AG04449 (cell line): ENCODE results near the gene SAMD4B.

Experiments used
- CTCF ChIA-PET: fragments of 350-600 bp; formaldehyde crosslinking; extraction: SDS; loops from one replicate; lab custom pipeline; 2021; ENCODE audit warnings: antibody characterized with exemption; lab: Yijun Ruan, JAX
- POLR2A ChIA-PET: fragments of 400-600, 350-600 bp; formaldehyde crosslinking; extraction: SDS; loops from one replicate; lab custom pipeline; 2020; ENCODE audit warnings: antibody characterized with exemption, inconsistent platforms; lab: Yijun Ruan, JAX
- DNase-seq: peaks from one replicate; pipeline ENCODE4 v3.0.0-alpha.2; 2010; ENCODE audit warnings: low read depth, low spot score
- H3K4me3 ChIP-seq: 2 replicates; pipeline ENCODE4 v1.5.1; 2011; ENCODE audit warnings: low read depth, mild to moderate bottlenecking, control low read depth, low read length
- TF ChIP-seq, protein P1 (sequence below): IDR thresholded peaks from one replicate; pipeline ENCODE4 v1.5.1; 2011; ENCODE audit warnings: mild to moderate bottlenecking, moderate library complexity, low read length, control low read depth, inconsistent platforms; ENCODE audit not compliant: insufficient read depth; ENCODE audit errors: missing control alignments

SAMD4B gene

DNA sequence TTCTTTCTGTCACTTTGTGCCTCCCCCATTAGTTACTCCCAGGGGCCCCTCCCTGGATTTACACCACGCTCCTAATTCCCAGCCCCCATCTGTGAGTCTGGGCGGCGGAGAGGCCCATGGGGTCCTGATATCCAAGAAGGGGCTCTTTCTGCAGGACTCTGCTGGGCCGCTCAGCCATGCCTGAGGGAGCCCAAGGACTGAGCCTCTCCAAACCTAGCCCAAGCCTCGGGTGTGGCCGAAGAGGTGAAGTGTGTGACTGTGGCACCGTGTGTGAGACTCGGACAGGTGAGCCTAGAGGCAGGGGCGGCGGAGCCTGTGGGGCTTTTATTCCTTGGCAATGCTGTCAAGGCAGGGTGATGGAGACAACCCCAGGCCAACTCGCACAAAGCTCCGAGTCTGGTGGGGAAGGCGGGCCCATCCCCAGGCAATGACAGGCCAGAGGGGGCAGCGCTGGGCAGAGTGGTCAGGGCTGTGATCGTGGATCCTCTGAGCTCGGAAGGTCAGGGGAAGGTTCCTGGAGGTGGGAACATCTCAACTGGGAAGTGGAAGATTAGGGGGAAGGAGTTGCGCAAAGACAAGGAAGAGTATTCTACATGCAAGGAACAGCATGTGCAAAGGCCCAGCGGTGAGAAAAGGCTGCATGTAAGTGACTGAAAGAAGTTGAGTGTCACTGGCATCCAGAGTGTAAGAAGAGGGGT is 71.8 kb downstream of the SAMD4B start:
- peak overlapping the region; percentile 87 for H3K4me3 ChIP-seq
- DNase-seq, result no peak
- POLR2A ChIA-PET, result interaction anchor here (1.1 to 4.4 kb wide), 4 partner anchors 10 to 21 kb away, joined by 3 to 31 read pairs (median 12); partner anchors contain the start of gene RPS16
- CTCF ChIA-PET, result interaction anchor here (0.5 to 4.4 kb wide), 9 partner anchors 11 to 126 kb away, joined by 3 to 26 read pairs (median 3); partner anchors contain the start of genes EID2, EID2B, MED29 and PAF1
- TF ChIP-seq, protein P1, sequence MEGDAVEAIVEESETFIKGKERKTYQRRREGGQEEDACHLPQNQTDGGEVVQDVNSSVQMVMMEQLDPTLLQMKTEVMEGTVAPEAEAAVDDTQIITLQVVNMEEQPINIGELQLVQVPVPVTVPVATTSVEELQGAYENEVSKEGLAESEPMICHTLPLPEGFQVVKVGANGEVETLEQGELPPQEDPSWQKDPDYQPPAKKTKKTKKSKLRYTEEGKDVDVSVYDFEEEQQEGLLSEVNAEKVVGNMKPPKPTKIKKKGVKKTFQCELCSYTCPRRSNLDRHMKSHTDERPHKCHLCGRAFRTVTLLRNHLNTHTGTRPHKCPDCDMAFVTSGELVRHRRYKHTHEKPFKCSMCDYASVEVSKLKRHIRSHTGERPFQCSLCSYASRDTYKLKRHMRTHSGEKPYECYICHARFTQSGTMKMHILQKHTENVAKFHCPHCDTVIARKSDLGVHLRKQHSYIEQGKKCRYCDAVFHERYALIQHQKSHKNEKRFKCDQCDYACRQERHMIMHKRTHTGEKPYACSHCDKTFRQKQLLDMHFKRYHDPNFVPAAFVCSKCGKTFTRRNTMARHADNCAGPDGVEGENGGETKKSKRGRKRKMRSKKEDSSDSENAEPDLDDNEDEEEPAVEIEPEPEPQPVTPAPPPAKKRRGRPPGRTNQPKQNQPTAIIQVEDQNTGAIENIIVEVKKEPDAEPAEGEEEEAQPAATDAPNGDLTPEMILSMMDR, result peak; percentile 37

DNA sequence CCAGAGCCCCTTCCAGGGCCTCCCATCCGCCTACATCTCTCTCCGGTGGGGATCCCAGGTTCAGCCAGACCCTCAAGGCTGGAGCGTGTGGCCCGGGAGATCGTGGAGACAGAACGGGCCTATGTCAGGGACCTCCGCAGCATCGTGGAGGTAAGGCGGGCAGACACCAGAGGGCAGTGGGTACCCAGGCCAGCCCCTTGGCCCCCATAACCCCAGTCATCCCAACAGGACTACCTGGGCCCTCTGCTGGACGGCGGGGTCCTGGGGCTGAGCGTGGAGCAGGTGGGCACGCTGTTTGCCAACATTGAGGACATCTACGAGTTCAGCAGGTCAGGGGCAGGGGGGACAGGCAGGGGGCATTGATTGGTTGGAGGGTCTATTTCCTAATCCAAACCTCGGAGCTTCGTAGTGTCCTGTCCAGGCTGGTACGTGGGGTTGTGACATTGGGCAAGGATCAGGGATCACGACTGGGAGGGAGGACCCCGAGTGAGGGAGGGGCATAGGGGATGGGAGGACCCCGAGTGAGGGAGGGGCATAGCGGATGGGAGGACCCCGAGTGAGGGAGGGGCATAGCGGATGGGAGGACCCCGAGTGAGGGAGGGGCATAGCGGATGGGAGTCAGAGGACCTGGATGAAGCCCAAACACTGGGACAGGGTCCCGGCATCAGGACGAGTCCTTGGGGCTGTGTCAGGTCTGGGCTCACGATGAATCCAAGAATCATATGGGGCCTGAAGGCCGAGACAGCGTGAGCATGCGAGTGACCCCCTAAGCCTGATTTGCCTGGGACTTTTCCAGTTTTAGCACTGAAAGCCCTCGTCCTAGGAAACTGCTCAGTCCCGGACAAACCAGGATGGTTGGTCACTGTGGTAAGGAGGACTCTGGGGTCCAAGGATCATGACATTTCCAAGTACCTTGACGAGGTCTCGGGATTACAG is 73.2 kb downstream of the SAMD4B start:
- ChIA-PET CTCF (interaction anchor here (0.6 to 4.4 kb wide), 12 partner anchors 10 to 125 kb away, joined by 3 to 26 read pairs (median 4); partner anchors contain the start of genes EID2, EID2B, MED29 and PAF1), POLR2A (interaction anchor here (1.8 to 4.4 kb wide), 3 partner anchors 9 to 20 kb away, joined by 8 to 31 read pairs (median 16); partner anchors contain the start of gene RPS16)

DNA sequence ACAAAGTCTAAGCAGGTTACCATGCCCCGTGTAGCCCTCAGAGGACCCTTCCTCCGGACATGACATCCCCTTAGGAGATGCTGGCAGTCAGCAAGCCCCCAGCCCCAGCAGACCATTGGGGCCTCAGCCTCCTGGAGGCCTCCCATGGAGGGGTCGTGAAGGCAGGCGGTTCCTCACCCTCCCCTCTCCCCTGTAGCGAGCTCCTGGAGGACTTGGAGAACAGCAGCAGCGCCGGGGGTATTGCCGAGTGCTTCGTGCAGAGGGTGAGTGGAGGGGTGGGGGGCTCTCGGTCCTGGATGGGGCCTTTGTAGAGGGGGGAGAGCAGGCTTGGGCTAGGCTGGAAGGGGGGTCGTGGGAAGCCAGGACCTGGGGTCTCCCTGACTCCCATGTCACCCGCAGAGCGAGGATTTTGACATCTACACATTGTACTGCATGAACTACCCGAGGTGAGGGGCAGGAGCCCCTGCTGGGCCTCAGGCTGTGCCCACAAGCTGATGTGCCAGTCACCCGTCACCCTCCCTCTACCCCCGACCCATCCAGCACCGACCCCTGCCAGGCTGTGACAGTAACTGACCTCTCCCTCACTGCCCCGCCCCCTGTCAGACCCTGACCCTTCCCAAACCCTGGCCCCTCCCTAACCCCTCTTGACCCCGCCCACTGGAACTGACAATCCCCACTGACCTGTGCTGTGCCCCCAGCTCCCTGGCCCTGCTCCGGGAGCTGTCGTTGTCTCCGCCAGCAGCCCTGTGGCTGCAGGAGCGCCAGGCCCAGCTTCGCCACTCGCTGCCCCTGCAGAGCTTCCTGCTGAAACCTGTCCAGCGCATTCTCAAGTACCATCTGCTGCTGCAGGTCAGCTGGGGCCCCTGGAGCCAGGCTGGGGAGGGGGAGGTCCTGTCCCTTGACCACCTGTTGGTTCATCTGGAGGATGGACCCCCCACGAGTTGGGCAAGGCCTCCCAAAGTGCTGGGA is 74.2 kb downstream of the SAMD4B start:
- H3K4me3 ChIP-seq, result no peak overlapping the region; the same call in 1 of the 2 replicates
- ChIA-PET CTCF (interaction anchor here (1.4 to 4.4 kb wide), 4 partner anchors 11 to 19 kb away, joined by 4 to 26 read pairs (median 11); partner anchors contain the start of gene RPS16), POLR2A (interaction anchor here (4.4 kb wide), 1 partner anchor 19 kb away, joined by 31 read pairs; the partner anchor contains the start of gene RPS16)
- TF ChIP-seq, protein P1, result no peak
- no peak for DNase-seq

More for the DNA sequence above, 73.2 kb downstream of the SAMD4B start:
- H3K4me3 ChIP-seq, result peak overlapping the region; percentile 87
- TF ChIP-seq, protein P1, result no peak
- DNase-seq, result no peak

DNA sequence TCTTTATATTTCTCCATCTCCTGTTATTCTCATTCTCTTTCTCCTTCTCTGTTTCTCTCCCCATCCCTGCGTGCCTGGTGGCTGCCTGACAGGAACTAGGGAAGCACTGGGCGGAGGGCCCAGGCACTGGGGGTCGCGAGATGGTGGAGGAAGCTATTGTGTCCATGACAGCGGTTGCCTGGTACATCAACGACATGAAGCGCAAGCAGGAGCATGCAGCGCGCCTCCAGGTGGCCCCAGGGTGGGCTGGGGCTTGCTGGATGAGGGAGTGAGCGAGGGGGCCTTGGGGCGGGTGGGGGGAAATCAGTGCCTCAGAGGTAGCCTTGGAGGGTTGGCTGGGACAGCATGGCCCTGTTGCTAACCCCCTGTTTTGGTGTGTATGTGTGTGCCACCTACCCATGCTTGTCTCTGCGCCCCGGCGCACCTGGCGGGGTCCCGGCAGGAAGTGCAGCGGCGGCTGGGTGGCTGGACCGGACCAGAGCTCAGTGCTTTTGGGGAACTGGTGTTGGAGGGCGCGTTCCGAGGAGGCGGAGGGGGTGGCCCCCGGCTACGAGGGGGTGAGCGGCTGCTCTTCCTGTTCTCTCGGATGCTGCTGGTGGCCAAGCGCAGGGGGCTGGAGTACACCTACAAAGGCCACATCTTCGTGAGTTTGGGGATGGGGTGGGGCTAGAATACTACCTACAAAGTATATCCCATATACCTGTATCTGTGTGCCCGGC is 75.4 kb downstream of the SAMD4B start:
- TF ChIP-seq, protein P1, result no peak
- ChIA-PET CTCF (interaction anchor here (1.5 to 4.4 kb wide), 4 partner anchors 10 to 20 kb away, joined by 3 to 26 read pairs (median 12); no protein-coding TSS in a partner anchor), POLR2A (interaction anchor here (4.4 kb wide), 1 partner anchor 18 kb away, joined by 31 read pairs; the partner anchor contains the start of gene RPS16)
- no peak for DNase-seq
- H3K4me3 ChIP-seq, result no peak overlapping the region

DNA sequence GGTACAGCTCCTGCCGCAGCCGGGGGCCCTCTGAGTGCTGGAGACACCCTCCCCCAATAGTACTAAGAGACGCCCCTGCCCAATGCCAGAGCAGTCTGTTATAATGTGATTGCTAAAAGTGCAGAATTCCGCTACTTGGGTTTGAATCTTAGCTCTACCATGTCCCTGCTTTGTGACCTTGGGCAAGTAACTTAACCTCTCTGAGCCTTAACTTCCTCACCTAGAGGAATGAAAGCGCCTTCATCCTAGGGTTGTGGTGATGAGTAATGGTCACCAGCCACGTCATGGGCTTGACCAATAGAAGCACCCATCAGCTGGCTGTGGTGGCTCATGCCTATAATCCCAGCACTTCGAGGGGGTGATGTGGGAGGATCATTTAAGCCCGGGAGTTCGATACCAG is 76.8 kb downstream of the SAMD4B start:
- DNase-seq, result no peak
- ChIA-PET CTCF (interaction anchor here (0.9 to 3.5 kb wide), 5 partner anchors 9 to 22 kb away, joined by 3 to 20 read pairs (median 3); partner anchors contain the start of gene RPS16), POLR2A (interaction anchor here (0.8 kb wide), 1 partner anchor 17 kb away, joined by 3 read pairs; the partner anchor contains the start of gene RPS16)
- TF ChIP-seq, protein P1, result no peak
- no peak overlapping the region for H3K4me3 ChIP-seq
